Naive thymus-derived CD4-positive, alpha-beta T cell (primary cell): ENCODE measurements around the gene HOXB4. TPM values are rescaled to one million over a fixed set of nuclear protein-coding genes. Genes with fewer than 3 reads are reported as not detected.

ENCODE experiments used
- ATAC-seq: fragments of 150-1000 bp; cut with Tn5 transposase; 2 replicates; pipeline ENCODE4 v1.10.0; 2021; ENCODE audit warnings: mild to moderate bottlenecking, moderate library complexity
- CTCF ChIA-PET: fragments of 350-600 bp; sonication (Branson Sonifier 250); formaldehyde crosslinking; loops from one replicate; lab custom pipeline; 2021; ENCODE audit warnings: antibody characterized with exemption; lab: Charles Lee
- POLR2A ChIA-PET: fragments of 350-600 bp; sonication (Branson Sonifier 250); formaldehyde crosslinking; loops from one replicate; lab custom pipeline; 2021; ENCODE audit warnings: antibody characterized with exemption, inconsistent platforms; lab: Charles Lee
- DNase-seq, 9 donors: peaks; one replicate each; pipeline versions ENCODE4 v3.0.0 to v3.0.0-alpha.2; 2020 to 2022; ENCODE audit warnings: mixed read lengths in 1 of 9
- H3K27ac ChIP-seq: one replicate; pipeline ENCODE4 v1.7.0; 2013; ENCODE audit warnings: mild to moderate bottlenecking, low read depth, low read length, moderate library complexity
- H3K27me3 ChIP-seq, 2 donors: one replicate each; pipeline ENCODE4 v1.7.0; 2013; ENCODE audit warnings: low read length in 2 of 2, mild to moderate bottlenecking in 2 of 2, moderate library complexity in 2 of 2; ENCODE audit not compliant: control insufficient read depth in 2 of 2, insufficient read depth in 2 of 2
- H3K36me3 ChIP-seq, 3 experiments: 1 replicate in 2 of 3; 2 replicates in 1 of 3; pipeline ENCODE4 v1.7.0; 2013; ENCODE audit warnings: low read length in 3 of 3, mild to moderate bottlenecking in 3 of 3, moderate library complexity in 1 of 3; ENCODE audit not compliant: insufficient read depth in 3 of 3, control insufficient read depth in 2 of 3
- H3K4me1 ChIP-seq, 2 donors: one replicate each; pipeline ENCODE4 v1.7.0; 2013; ENCODE audit warnings: low read length in 2 of 2, mild to moderate bottlenecking in 2 of 2, moderate library complexity in 1 of 2; ENCODE audit not compliant: control insufficient read depth in 2 of 2, insufficient read depth in 2 of 2
- H3K4me3 ChIP-seq: 2 replicates; pipeline ENCODE4 v1.7.0; 2013; ENCODE audit warnings: mild to moderate bottlenecking, low read length
- H3K9me3 ChIP-seq, 3 experiments: 1 replicate in 2 of 3; 2 replicates in 1 of 3; pipeline ENCODE4 v1.7.0; 2013; ENCODE audit warnings: low read length in 3 of 3; ENCODE audit not compliant: control insufficient read depth in 2 of 3
- H3K27ac Mint-ChIP-seq, 9 donors: one replicate each; pipeline ENCODE4 v1.8.0; 2020 to 2022; ENCODE audit warnings: mixed read lengths in 9 of 9, mild to moderate bottlenecking in 8 of 9, moderate library complexity in 5 of 9, inconsistent platforms in 2 of 9
- H3K27me3 Mint-ChIP-seq, 5 donors: one replicate each; pipeline ENCODE4 v1.8.0; 2021 to 2022; ENCODE audit warnings: mixed read lengths in 5 of 5, mild to moderate bottlenecking in 1 of 5
- H3K36me3 Mint-ChIP-seq, 5 donors: one replicate each; pipeline ENCODE4 v1.8.0; 2020 to 2022; ENCODE audit warnings: mixed read lengths in 5 of 5, mild to moderate bottlenecking in 3 of 5, inconsistent platforms in 1 of 5
- H3K4me1 Mint-ChIP-seq, 7 donors: one replicate each; pipeline ENCODE4 v1.8.0; 2020 to 2022; ENCODE audit warnings: mixed read lengths in 7 of 7, mild to moderate bottlenecking in 3 of 7, inconsistent platforms in 1 of 7
- H3K4me3 Mint-ChIP-seq, 10 donors: one replicate each; pipeline ENCODE4 v1.8.0; 2020 to 2022; ENCODE audit warnings: mild to moderate bottlenecking in 10 of 10, mixed read lengths in 10 of 10, moderate library complexity in 6 of 10, inconsistent platforms in 2 of 10
- H3K9me3 Mint-ChIP-seq, 11 donors: one replicate each; pipeline ENCODE4 v1.8.0; 2020 to 2022; ENCODE audit warnings: mixed read lengths in 11 of 11, mild to moderate bottlenecking in 4 of 11, inconsistent platforms in 1 of 11, moderate library complexity in 1 of 11
- intact Hi-C, 2 donors: fragments of 100-400 bp; cut with micrococcal nuclease; formaldehyde crosslinking; loops; one replicate each; pipeline ENCODE4 v1.15.1; 2023
- polyA plus RNA-seq, 2 donors: library from polyadenylated mRNA; unstranded; fragments of 300-500 nt; fragmentation: Illumina TruSeq; gene quantifications; one replicate each; pipeline ENCODE4 v1.2.3, GENCODE V29; 2021
- total RNA-seq, 6 experiments: library from RNA in 5 of 6; stranded (reverse) in 5 of 6; gene quantifications; 1 replicate in 5 of 6; 2 replicates in 1 of 6; pipeline ENCODE4 v1.2.3 and lab custom pipeline; 2021 to 2026

HOXB4 gene
- total and polyA plus RNA-seq, 7 experiments from 2014 or later, result 0.34 to 7.9 (median 2.4) TPM; not detected in 2

DNA sequence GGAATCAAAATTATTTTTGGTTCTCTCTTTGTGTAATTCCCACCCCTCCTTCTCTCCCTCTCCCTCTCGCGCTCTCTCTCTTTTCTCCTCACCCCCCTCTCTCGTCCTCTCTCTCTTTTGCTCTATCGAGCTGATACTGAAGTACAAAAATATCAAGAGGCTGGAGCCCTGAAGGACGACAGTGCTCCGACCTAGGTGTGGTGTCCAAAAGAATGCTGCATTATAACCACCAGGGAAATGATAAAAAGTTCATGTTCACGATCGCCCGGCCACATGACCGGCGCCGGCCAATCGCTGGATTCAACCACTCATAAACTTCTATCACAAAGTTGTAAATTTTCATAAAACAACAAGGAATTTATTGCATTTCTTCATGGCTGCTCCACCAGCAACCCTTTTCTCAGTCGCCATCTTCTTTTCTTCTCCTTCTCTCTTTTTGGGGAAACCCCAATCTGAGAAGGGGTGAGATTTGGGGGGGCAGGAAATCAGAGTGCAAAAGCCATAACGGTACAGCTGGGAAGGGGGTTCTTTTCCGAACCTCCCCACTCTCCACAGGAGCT lies 26.7 kb upstream of the HOXB4 start, which contains the start of gene HOXB6:
Gene HOXB6 (minus strand): TSS at position 217 of the 560 bp plus-strand sequence. CDS start 6,836 bp downstream, outside the sequence.
- POLR2A ChIA-PET, result no interaction called here
- H3K27ac ChIP-seq, result no peak within 1 kb of the TSS

DNA sequence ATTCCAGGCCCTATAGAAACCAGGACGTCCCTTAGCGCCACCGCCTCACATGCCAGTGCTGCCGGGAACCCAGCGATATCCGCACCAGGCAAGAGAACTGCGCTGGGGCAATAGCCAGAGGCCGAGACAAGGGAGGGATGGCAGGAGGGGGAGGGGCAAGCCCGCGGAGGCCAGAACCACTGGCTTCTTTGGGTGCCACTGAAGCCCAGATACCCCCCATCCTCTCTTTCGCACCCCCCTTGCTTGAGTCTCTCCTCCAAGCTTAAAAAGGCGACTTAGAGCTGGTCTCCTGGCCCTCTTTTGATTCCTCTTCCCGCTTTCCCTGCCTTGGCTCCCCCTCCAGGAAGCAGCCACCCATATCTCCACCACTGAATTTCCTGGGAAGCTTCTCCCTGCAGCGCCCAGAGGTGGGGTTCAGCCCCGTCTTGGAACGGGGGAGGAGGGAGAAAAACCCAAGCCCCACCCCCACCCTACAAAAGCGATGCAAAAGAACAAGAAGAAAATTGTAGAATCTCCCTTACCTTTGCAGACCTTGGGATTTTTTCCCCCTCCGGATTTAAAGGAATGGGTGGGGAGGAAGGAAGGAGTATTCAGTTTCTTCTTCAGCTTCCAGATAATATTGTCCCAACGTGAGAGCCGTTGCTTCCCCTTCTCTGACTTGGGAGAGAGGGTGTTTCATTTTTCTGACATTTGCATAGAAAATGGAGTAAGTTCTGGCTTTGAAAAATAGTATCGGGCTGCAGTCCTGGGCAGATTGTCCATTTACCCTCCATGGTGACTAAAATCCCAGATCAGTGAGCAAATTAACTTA lies 26.0 kb upstream of the HOXB4 start:
- Histone ChIP-seq H3K9me3 (no peaks in the 10 kb centered on the region), H3K27ac (no peak overlapping the region), H3K4me1 (no peaks in the 10 kb centered on the region), H3K4me3 (no peak overlapping the region), H3K27me3 (peaks cover 21 to 31% of the 10 kb centered on the region in 2 donors), H3K36me3 (no peaks in the 10 kb centered on the region)
- H3K36me3 Mint-ChIP-seq, result no peaks in the 10 kb centered on the region
- H3K27me3 Mint-ChIP-seq, result peaks cover 82 to 91% (median 88%) of the 10 kb centered on the region in 5 donors
- ATAC-seq (no peak), DNase-seq (no peak)
- H3K4me3 Mint-ChIP-seq, result peak overlapping the region in 3 of 10 donors; percentile 6 to 45 (median 16)
- CTCF ChIA-PET, result interaction anchor here (0.7 kb wide), 1 partner anchor 845 kb away, joined by 3 read pairs; no protein-coding TSS in a partner anchor
- H3K4me1 Mint-ChIP-seq, result peaks cover 0 to 22% (median 8%) of the 10 kb centered on the region in 7 donors
- no peak overlapping the region for H3K27ac Mint-ChIP-seq
- intact Hi-C loops, result no loop called here
- POLR2A ChIA-PET, result no interaction called here
- H3K9me3 Mint-ChIP-seq, result peaks cover 0 to 1% (median 0%) of the 10 kb centered on the region in 11 donors

More for the DNA sequence above, 26.7 kb upstream of the HOXB4 start, which contains the start of gene HOXB6:
- peaks cover 0 to 24% (median 8%) of the 10 kb centered on the region in 7 donors for H3K4me1 Mint-ChIP-seq
- ATAC-seq (no peak), DNase-seq (no peak)
- intact Hi-C loops, result no loop called here
- peak within 1 kb of the TSS in 6 of 10 donors; percentile 6 to 45 (median 34) for H3K4me3 Mint-ChIP-seq
- no peak within 1 kb of the TSS for H3K4me3 ChIP-seq
- H3K9me3 ChIP-seq, result no peaks in the 10 kb centered on the region
- no peaks in the 10 kb centered on the region for H3K36me3 Mint-ChIP-seq
- no peak within 1 kb of the TSS for H3K27ac Mint-ChIP-seq
- H3K27me3 ChIP-seq, result peaks cover 16 to 36% of the 10 kb centered on the region in 2 donors
- H3K27me3 Mint-ChIP-seq, result peaks cover 81 to 91% (median 83%) of the 10 kb centered on the region in 5 donors
- H3K4me1 ChIP-seq, result no peaks in the 10 kb centered on the region
- CTCF ChIA-PET, result interaction anchor here (0.5 to 0.7 kb wide), 5 partner anchors 13 to 1395 kb away, joined by 3 read pairs; no protein-coding TSS in a partner anchor
- H3K9me3 Mint-ChIP-seq, result peaks cover 0 to 1% (median 0%) of the 10 kb centered on the region in 11 donors
- H3K36me3 ChIP-seq, result no peaks in the 10 kb centered on the region

GRCh38 chr17:48601539-48602425 lies 23.6 kb upstream of the HOXB4 start:
- ChIA-PET CTCF (interaction anchor here (0.8 to 1.9 kb wide), 5 partner anchors 8 to 270 kb away, joined by 3 to 7 read pairs (median 4); no protein-coding TSS in a partner anchor), POLR2A (interaction anchor here (0.6 kb wide), 2 partner anchors 267 to 528 kb away, joined by 3 to 4 read pairs; no protein-coding TSS in a partner anchor)
- no peaks in the 10 kb centered on the region for H3K36me3 ChIP-seq
- Mint-ChIP-seq H3K4me1 (peaks cover 16 to 40% (median 25%) of the 10 kb centered on the region in 7 donors), H3K27ac (no peak overlapping the region), H3K9me3 (peaks cover 0 to 1% (median 0%) of the 10 kb centered on the region in 11 donors), H3K36me3 (no peaks in the 10 kb centered on the region), H3K27me3 (peaks cover 88 to 92% (median 92%) of the 10 kb centered on the region in 5 donors), H3K4me3 (peak overlapping the region in 1 of 10 donors; percentile 49)
- DNase-seq, result no peak
- H3K9me3 ChIP-seq, result no peaks in the 10 kb centered on the region
- no peak overlapping the region for H3K27ac ChIP-seq
- no peak for ATAC-seq
- peaks cover 27 to 52% of the 10 kb centered on the region in 2 donors for H3K27me3 ChIP-seq
- intact Hi-C loops, result no loop called here
- H3K4me3 ChIP-seq, result no peak overlapping the region
- H3K4me1 ChIP-seq, result peaks cover 17 to 19% of the 10 kb centered on the region in 2 donors

DNA sequence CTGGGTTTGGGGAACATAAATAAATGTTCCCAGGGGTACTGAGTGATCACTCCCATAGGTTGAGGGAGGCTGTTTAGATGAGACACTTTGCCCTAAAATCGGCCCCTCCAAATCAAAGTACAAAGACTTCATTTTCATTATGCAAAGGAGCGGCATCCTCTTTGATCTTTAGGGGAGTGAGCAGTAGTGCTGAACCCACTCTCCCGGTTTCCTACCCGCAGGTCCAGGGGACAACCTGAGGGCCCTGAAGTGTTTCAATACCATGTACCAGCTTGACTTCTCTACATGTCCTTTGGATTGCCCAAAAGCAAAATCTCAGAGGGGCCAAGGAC lies 23.0 kb upstream of the HOXB4 start:
- Mint-ChIP-seq H3K27ac (no peak overlapping the region), H3K36me3 (peaks cover 0 to 3% (median 0%) of the 10 kb centered on the region in 5 donors), H3K4me3 (no peak overlapping the region), H3K9me3 (peaks cover 0 to 1% (median 0%) of the 10 kb centered on the region in 11 donors), H3K4me1 (peaks cover 22 to 46% (median 31%) of the 10 kb centered on the region in 7 donors), H3K27me3 (peaks cover 89 to 93% (median 92%) of the 10 kb centered on the region in 5 donors)
- Histone ChIP-seq H3K36me3 (no peaks in the 10 kb centered on the region), H3K4me3 (no peak overlapping the region), H3K4me1 (peaks cover 23 to 25% of the 10 kb centered on the region in 2 donors), H3K27me3 (peaks cover 27 to 57% of the 10 kb centered on the region in 2 donors), H3K9me3 (no peaks in the 10 kb centered on the region), H3K27ac (no peak overlapping the region)
- ChIA-PET CTCF (interaction anchor here (0.8 to 1.9 kb wide), 6 partner anchors 9 to 365 kb away, joined by 3 to 7 read pairs (median 4); no protein-coding TSS in a partner anchor), POLR2A (interaction anchor here (0.6 kb wide), 1 partner anchor 528 kb away, joined by 3 read pairs; no protein-coding TSS in a partner anchor)
- ATAC-seq, result no peak
- DNase-seq, result no peak
- intact Hi-C loops, result no loop called here

- Mint-ChIP-seq H3K36me3 (peaks cover 0 to 3% (median 0%) of the 10 kb centered on the region in 5 donors), H3K4me1 (peaks cover 24 to 47% (median 38%) of the 10 kb centered on the region in 7 donors), H3K27me3 (peaks cover 91 to 95% (median 93%) of the 10 kb centered on the region in 5 donors), H3K4me3 (no peak overlapping the region), H3K9me3 (peaks cover 0 to 1% (median 0%) of the 10 kb centered on the region in 11 donors), H3K27ac (no peak overlapping the region)
- Histone ChIP-seq H3K4me3 (no peak overlapping the region), H3K27ac (no peak overlapping the region), H3K9me3 (no peaks in the 10 kb centered on the region), H3K4me1 (peaks cover 25 to 26% of the 10 kb centered on the region in 2 donors), H3K36me3 (no peaks in the 10 kb centered on the region), H3K27me3 (peaks cover 27 to 57% of the 10 kb centered on the region in 2 donors)
- ATAC-seq (no peak), DNase-seq (no peak)
- POLR2A ChIA-PET, result interaction anchor here (0.6 kb wide), 1 partner anchor 527 kb away, joined by 3 read pairs; no protein-coding TSS in a partner anchor
- CTCF ChIA-PET, result interaction anchor here (0.7 to 1.9 kb wide), 5 partner anchors 9 to 365 kb away, joined by 3 to 7 read pairs (median 4); no protein-coding TSS in a partner anchor
- intact Hi-C loops, result no loop called here
Observed at GRCh38 chr17:48600244-48601098, 22.3 kb upstream of the HOXB4 start.
